ENCODE data around the gene MOSPD2.
A peak's percentile ranks its signal among the peaks of the same experiment; 100 is the strongest.

Gene MOSPD2

GRCh38 chrX:14899607-14900006 is 26.4 kb downstream of the MOSPD2 start:
- no peak for TF ChIP-seq CTCF (IDR thresholded peaks at IDR 0.05; ENCODE audit: insufficient read depth, low read depth, low read length, missing control alignments)
- H3K4me3 ChIP-seq (ENCODE audit: low read depth, low read length), result no peak overlapping the region
- peak; percentile 11 for DNase-seq (ENCODE audit: low read depth)

- no peak for TF ChIP-seq CTCF (IDR thresholded peaks at IDR 0.05; ENCODE audit: insufficient read depth, low read depth, low read length, missing control alignments)
- no peak for DNase-seq (ENCODE audit: low read depth)
- no peak overlapping the region for H3K4me3 ChIP-seq (ENCODE audit: low read depth, low read length)
Observed at GRCh38 chrX:14902537-14902936, 29.3 kb downstream of the MOSPD2 start.

GRCh38 chrX:14903891-14904290 is 30.7 kb downstream of the MOSPD2 start:
- H3K4me3 ChIP-seq (ENCODE audit: low read depth, low read length), result no peak overlapping the region
- no peak for TF ChIP-seq CTCF (IDR thresholded peaks at IDR 0.05; ENCODE audit: insufficient read depth, low read depth, low read length, missing control alignments)
- no peak for DNase-seq (ENCODE audit: low read depth)

- no peak for DNase-seq (ENCODE audit: low read depth)
- no peak overlapping the region for H3K4me3 ChIP-seq (ENCODE audit: low read depth, low read length)
- TF ChIP-seq CTCF (IDR thresholded peaks at IDR 0.05; ENCODE audit: insufficient read depth, low read depth, low read length, missing control alignments), result no peak
Observed at GRCh38 chrX:14913241-14913640, 40.0 kb downstream of the MOSPD2 start.

GRCh38 chrX:14915596-14915995 is 42.4 kb downstream of the MOSPD2 start:
- H3K4me3 ChIP-seq (ENCODE audit: low read depth, low read length), result no peak overlapping the region
- TF ChIP-seq CTCF (IDR thresholded peaks at IDR 0.05; ENCODE audit: insufficient read depth, low read depth, low read length, missing control alignments), result no peak
- DNase-seq (ENCODE audit: low read depth), result no peak

GRCh38 chrX:14916017-14916674 is 42.9 kb downstream of the MOSPD2 start:
- DNase-seq (ENCODE audit: low read depth), result no peak
- no peak for TF ChIP-seq CTCF (IDR thresholded peaks at IDR 0.05; ENCODE audit: insufficient read depth, low read depth, low read length, missing control alignments)
- H3K4me3 ChIP-seq (ENCODE audit: low read depth, low read length), result no peak overlapping the region

GRCh38 chrX:14919407-14919806 is 46.2 kb downstream of the MOSPD2 start:
- TF ChIP-seq CTCF (IDR thresholded peaks at IDR 0.05; ENCODE audit: insufficient read depth, low read depth, low read length, missing control alignments), result no peak
- DNase-seq (ENCODE audit: low read depth), result no peak

More at GRCh38 chrX:14919407-14919806, 46.2 kb downstream of the MOSPD2 start:
- no peak overlapping the region for H3K4me3 ChIP-seq (ENCODE audit: low read depth, low read length)

All from GM12865 (cell line).